HG02938 (cell line): ENCODE data around the gene PTPN9.
"Not testable (repeated sequence)": the region's sequence is repeated elsewhere in the genome, so short reads cannot be mapped to it uniquely, and the experiment has no call there.

ENCODE experiments used
- ATAC-seq: cut with Tn5 transposase; IDR thresholded peaks from one replicate; pipeline ENCODE4 v1.9.1; 2021; ENCODE audit warnings: mild to moderate bottlenecking, moderate library complexity; ENCODE audit not compliant: unreplicated experiment

Gene PTPN9

DNA sequence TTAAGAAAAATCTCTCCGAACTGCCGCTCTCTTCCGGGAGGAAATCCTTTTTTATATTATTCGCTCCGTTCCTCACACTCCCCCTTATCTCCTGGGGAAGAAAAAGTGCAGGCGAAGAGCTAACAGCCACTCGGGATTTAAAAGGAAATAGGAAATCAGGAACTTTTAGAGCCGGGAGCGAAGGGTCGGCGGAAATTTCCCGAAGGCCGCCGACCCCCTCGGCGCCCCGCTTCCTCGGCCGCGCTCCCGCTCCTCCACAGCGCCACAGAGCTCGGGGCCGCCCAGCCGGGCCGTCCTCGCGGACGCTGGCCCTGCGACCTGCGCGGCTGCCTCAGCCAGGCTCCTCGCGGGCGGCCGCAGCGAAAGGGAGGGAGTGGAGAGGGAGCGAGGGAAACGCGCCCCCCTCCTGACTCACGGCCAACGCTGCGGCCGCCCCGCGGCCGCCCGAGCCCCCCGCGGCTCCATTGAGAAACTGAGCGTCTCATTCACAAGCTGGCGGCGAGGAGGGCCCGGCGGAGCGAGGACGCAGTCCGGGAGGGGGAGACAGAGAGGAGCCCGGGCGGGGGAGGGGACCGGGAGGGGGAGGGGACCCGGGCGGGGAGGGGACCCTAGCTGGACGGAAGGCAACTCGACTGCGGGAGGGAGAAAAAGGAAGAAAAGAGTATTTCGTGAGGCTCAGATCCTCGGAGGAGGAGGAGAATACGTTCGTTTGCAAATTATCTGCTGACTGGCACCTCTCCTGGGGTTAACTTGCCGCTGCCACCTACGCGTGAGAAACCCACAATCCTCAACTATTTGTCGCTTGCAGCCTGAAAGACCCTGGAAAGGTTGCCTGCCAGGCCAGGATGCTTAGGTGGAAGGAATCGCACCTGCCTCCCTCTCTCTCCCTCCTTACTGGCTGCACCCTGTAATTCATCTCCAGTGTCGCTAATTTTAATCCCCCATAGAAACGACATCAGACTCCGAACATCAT is at the start of gene PTPN9:
TSS of gene PTPN9 (minus strand) at position 368 of the 973 bp plus-strand sequence. CDS start 539 bp downstream, outside the sequence.
- ATAC-seq: peak; percentile 51

DNA sequence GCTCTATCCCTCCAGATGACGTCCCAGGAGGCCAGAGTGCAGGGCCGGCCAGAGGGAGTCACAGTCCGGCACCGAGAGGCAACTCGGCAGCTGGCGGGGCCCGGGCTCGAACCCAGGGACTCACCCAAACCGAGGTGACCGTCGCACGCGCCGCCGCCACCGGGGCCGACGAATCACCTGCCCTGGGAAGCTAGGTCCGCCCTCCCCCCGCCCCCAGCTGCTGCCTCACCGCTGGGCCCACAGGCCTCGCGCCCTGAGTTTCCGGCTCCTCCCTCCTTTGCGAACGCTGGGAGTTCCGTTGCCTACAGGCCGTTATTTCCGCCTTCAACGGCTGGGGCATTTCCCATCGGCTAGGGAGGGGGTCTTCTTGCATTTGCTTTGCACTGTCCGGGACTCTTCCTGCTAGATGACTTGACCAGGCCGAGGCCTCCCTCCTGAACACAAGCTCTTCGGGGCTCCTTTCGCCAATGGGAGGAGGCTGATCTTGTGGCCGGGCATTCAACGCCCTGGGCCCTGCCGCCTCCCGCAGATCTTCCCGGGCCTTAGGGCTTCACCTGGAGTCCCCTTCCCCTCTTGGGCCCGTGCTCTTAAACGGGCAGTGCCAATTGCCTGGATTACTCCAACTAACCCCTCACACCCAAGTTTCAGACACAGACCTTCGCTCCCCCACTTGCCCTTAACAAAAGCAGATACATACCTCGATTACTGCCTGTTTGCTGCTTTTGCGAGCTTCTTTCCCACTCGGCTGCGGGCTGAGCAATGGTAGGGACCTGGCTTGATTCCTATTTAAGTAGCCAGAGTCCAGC is 46.6 kb upstream of the PTPN9 start, which contains the start of gene SNUPN:
TSS of gene SNUPN (minus strand) at position 184 of the 806 bp plus-strand sequence. CDS start 4,674 bp downstream, outside the sequence.
- peak; percentile 67 for ATAC-seq

DNA sequence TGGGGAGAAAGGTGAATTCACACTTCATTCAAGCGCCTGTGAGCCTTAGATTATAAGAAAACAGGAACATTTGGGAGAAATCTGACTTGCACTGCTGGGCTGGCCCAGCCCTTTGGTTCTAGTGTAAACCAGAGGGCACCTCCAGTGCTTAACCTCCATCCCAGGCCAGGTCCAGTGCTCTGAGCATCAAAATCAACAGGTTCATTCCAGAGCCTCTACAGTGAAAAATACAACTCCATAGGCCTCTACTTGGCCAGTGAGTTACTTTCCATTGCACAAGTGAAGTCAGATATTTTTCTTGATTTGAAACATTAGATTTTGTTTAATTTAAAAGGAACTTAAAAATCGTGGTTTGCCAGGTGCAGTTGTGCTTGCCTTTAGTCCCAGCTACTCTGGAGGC is 43.4 kb upstream of the PTPN9 start:
- ATAC-seq: no peak

DNA sequence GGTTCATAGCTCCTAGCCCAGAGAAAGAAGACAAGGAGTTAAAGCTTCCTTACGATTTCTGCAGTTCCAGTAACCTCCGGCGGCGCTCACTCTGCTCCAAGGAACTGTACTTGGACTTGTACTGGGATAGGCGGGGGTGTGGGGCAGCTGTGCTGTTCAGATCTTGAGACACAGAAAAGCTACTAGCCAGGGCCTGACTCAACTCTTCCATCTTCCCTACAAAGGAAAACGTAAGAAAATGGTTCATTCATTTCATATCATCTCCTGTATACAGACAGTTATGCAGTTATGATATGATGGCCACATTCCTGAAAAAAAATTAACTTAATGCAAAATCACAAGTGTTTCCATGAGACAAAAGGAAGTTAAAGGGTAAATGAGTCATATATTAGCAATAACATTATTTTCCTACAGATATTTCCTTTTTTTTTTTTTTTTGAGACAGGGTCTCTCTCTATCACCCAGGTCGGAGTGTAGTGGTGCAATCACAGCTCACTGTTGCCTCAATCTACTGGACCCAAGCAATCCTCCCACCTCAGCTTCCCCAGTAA is 41.8 kb upstream of the PTPN9 start:
- ATAC-seq: no peak

DNA sequence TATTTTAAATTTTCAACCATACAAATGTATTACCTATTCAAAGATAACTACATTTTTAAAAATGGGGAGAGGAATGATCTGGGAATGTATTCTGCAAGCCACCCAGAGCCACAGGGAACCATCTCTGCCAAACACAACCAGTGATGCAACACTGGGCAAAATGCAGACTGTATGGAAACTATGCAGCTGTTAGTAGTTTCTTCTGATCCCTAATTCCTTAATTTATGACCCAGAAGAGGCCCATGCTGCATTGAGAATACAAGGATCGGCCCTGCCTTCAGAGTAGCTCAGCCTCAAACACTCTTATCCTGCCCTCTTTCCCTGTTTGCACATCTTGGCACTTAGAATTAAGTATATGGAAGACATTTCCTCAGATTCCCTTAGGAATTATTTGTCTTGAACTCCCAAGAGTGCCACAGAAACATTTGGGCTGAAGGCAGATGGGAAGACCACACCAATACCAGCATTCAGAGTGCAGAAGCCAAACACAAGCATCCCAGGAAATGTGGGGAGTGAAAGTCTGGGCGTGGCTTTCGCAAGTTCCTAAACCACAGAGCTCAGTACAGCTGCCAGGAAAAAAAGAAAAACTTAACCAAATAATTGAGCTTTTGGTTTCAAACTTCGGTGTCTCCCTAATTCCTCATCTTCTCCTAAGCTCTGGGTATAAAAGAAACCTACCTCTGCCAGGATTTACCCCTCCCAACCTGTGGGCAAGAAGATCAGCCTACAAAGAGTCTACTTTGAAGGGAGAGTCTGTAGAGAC is 41.1 kb upstream of the PTPN9 start:
- no peak for ATAC-seq

DNA sequence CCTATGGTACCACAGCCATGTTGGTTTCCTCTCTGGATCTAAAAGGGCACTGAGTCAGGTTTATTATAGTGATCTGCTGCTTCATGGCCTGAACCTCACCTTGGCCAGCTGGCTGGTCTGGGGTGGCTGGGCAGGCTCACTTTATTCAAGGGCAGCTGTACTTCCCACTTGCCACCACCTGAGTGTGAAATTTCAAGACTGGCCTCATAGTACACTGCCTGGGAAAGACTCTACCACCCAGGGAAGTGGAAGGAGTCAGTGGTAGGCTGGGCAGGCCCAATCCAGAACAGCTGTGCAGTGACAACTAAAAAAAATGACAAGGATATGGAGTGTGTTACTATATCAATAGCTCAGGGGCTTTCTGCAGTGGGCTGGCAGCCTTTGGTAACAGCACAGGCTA is 37.7 kb upstream of the PTPN9 start:
- ATAC-seq: no peak

DNA sequence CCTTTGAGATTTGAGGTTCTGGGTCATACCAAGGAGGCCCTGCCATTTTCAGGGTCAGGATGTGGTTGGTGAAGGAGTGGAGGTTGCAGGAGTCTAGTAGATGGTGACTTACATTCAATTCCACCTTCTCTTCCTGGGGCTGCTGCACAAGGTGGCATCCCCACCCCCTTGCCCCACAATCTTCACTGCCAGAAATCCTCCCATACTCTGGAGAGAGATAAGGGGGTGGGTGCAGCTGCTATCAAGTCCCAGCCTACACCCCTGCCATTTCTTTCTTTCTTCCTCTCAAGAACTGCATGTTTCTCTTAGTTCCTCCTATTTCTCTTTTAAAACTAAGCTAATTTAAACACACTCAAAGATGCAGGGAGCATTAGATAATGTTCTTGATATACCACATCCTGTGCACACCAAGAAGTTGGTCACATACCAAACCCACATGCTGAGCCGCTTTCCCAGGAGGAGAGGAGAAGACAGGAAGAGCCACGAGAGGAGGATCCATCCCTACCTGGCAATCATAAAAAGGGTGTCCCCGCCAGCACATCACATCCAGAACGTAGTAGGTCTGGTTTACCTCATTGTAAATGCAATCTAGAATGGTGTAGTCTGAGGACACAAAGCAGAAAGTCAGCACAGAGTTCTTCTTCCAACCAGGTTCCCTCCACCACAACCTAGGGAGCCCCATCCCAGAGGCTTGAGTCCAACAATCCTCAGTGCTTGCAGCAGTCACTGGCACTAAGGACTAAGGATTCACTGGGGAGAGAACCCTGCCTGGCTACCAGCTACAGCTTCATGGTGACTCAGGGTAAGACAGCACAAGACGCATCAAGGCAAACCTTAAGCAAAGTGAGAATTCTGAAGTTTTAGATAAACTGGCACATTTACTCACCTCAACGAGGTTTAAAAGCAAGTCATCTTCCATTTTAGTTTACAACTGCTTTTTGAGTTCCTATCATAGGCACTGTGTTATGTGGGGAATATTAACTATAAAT is 27.9 kb upstream of the PTPN9 start:
- no peak for ATAC-seq

DNA sequence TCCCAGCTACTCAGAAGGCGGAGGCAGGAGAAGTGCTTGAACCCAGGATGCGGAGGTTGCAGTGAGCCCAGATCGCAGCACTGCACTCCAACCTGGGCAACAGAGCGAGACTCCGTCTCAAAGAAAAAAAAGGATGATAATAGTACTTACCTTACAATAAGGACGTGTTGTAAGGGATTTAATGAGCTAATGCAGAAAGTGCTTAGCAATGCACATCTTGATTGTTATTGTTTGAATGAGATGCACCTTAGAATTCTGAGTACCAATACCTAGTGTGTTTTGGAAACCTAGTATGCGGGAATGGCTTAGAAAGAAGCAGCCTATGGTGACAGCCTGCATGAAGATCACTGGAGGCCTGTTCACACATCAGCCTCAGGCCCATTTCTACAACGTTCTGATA is 26.9 kb upstream of the PTPN9 start:
- no peak for ATAC-seq

DNA sequence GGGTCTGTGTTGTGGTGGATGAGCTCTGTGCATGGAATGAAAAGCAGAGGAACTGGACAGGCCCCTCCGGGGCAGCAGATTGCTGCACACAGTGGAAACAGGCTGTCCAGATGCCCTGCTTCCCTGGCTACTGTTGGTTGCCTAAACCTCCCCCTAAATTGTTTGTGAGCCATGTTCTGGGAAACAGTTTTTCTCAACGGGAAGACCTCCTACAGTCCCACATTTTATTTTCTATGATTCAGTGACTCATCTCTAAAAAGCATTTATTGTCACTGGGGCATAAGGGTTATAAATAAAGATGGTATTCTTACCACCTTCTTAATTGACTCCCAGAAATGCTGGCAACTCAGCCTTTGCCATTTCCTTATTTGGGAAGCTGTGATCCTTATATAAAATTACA is 20.3 kb upstream of the PTPN9 start:
- ATAC-seq: no peak

DNA sequence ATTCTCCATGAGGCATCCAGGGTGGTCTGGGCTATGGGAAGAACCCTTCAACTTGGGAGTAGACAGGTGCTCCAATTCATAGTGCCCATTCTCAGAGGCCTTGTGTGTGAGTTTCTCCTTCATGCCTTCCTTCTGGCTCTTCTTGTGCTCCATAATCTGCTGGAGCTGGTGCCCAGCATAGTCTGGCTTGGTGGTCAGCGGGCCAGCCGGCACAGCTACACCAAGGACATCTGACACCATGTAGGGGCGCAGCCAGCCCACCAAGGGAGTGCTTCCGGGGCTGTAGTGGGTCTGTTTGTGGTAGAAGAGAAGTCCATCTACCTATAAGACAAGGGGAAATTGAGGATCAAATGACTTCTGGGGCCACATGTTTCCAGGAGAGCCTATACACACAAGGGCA is 19.2 kb upstream of the PTPN9 start:
- no peak for ATAC-seq

DNA sequence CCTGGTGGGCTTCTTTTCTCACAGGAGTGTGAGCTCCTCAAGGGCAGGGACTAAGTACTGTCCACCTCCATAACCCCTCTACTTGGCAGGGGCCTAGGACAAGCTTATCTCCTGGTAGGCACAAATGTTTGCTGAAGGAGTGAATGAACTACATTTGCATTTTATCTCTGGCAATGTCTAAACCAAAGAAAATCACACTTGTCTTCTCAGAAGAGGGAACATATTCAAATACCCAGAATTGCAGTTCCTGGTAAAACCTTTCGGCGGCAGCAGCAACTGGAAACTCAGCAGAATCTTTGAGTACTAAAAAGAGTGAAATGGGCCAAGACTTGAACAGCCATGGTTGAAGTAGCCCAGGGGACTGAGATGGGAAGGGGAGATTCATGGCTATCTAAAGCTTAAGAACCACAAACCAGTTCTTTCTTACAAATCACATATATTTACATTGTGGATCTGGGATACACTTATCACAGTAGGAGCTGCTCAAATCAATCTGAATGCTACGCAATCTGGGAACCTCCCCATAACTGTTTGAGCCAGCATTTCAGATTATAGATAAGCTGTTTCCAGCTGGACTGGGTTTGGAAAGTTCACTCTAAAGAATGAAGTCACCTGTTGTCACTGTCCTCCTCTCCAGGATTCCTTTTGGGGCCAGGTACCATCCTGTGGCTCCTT is 18.7 kb upstream of the PTPN9 start:
- ATAC-seq: no peak

DNA sequence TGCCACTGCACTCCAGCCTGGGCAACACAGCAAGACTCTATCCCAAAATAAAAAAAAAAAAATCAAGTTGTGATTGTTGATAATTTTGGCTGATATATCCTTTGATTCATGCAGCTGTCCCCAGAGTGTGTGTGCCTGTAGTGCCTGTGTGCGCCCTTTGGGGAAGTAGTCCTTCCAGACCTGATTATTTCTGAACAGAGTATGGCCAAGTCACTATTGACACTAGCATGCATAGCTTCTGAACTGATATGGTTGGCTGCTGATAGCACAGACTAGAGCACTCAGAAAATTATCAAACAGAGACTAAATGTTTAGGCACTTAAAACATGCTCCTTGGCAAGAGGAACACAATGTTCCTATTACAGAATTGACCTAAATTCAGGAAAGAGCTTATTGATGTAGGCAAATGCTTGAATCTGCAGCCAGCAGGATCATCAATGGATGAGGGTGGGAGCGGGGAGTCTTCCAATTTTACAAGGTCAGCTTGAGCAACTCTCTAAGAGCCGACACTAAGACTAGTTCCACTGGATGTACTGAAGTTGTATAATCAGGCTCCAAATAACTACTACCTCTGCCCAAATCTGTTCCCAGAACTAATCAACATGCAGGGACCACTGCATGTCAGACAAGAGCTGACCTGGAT is 17.7 kb upstream of the PTPN9 start:
- no peak for ATAC-seq

DNA sequence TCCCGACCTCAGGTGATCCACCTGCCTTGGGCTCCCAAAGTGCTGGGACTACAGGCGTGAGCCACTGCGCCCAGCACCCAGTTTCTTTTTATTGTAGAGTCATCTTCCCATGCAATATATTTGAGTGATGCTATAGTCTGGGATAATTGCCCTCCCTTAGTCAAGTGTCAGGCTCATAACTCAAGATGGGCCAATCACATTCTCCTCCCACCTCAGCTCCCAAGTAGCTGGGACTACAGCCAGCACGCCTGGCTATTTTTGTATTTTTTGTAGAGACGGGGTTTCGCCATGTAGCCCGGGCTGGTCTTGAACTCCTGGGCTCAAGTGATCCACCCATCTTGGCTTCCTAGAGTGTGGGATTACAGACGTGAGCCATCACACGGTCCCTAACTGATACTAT is 15.2 kb upstream of the PTPN9 start:
- ATAC-seq: no peak

DNA sequence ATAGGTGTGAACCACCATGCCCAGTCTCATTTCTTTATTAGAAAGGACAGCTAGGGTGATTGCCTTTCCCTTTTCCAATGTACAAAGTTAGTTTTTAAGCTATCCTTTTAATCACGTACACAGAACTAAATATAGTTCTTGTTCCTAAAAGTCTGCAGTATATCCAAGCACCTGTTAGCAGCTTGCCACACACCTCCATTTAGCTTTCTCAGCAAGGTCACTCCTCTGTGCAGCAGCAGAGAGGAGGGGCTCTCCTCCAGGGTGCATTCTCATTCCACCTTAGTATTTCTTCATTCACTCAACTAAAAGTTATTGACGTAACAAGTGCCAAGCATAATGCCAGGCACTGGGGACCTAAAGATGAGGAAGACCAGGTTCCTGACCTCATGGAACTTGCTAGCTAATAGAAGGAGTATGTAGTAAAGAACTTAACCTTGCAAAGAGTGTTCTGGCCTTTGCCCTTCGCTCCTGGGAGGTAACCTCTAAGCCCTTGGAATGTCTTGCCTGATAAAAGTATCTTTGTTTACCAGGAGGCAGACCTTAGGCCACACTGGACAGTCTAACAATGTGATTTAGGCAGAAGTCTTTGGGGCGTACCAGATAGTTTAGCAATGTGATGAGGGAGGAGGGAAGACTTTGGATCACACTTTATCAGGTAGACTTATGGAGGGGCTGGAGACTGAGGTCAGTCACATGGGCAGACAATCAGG is 12.7 kb upstream of the PTPN9 start:
- ATAC-seq: no peak

DNA sequence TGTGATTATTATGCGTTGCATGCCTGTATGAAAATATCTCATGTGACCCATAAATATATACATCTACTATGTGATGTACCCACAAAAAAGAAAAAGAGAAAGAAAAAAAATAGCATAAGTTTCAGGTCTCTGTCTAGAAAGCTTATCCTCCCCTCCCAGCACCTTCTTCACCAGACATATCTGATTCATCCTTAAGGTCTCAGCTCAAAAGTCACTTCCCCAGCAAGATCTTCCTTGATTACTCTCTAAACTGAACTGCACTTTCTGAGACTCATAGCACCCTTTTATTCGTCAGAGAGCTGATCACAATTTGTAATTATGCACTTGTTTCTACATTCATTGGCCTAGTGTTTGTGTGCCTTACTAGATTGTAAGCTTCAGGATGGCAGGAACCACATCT is 11.1 kb upstream of the PTPN9 start:
- no peak for ATAC-seq

DNA sequence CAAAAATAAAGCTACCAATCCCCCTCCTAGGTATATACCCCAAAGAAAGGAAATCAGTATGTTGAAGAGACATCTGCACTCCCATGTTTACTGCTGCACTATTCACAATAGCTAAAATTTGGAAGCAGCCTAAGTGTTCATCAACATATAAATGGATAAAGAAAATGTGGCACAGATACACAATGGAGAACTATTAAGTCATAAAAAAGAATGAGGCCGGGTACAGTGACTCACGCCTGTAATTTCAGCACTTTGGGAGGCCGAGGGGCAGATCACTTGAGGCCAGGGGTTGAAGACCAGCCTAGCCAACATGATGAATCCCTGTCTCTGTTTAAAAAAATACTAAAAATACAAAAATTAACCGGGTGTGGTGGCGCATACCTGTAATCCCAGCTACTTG is 10.0 kb upstream of the PTPN9 start:
- no peak for ATAC-seq

DNA sequence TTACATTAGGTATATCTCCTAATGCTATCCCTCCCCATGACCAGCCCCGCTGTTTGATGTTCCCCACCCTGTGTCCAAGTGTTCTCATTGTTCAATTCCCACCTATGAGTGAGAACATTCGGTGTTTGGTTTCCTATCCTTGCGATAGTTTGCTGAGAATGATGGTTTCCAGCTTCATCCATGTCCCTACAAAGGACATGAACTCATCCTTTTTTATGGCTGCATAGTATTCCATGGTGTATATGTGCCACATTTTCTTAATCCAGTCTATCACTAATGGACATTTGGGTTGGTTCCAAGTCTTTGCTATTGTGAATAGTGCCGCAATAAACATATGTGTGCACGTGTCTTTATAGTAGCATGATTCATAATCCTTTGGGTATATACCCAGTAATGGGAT is 7.3 kb upstream of the PTPN9 start:
- not testable (repeated sequence) for ATAC-seq

DNA sequence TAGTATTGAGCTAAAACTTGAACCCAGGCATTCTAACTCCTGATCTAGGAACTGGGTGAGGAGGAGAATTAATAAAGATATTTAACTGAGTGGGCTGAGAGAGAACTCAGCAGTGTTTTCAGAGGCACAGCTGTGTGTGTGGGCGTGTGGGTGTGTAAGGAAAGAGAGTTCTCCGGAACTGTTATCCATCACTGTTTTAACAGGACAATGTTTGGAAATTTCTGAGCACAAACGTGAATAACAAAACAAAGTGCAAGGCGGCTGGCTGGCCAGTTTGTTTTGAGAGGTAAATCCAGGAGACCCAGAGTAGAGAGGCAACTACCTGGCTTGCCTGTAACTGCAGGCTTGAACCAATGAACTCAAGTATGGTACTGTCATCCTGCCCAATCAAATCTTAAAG is 5.0 kb upstream of the PTPN9 start:
- ATAC-seq: no peak
